ENCODE measurements around the gene NIPAL3. TPM values are rescaled to one million over a fixed set of nuclear protein-coding genes. Genes with fewer than 3 reads are reported as not detected.

The NIPAL3 gene
- total RNA-seq, 4 donors from 2014 or later = 4.3 to 8.7 (median 5.8) TPM

DNA sequence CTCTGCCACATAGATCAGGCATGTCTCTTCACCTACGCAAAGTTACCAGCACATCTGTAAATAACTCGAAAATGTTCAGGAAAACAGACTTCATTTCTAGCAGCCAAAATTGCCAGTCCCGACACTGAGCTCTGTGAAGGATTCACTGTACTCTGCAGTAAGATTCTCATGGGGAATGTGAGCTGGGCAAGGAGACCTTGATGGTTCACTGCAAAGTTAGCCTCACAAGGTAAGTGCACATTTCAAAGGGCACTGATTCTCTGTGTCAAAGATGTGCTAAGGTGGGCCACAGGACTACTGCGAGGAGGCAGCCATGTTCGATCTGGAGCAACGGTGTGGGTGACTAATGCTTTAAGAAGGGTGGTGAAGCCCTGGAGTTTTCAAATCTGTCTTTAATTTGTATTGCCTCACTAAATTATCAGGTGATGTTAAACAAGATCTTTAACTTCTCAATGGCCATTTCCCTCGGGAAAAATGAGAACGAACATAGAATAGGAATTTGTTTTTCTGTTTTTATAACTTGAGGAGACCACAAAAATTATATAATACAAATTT is 27.2 kb upstream of the NIPAL3 start:
- intact Hi-C loops (cut with DNase I; ENCODE audit: low total_unique reads) = no loop called here
- DNase-seq = no peak

DNA sequence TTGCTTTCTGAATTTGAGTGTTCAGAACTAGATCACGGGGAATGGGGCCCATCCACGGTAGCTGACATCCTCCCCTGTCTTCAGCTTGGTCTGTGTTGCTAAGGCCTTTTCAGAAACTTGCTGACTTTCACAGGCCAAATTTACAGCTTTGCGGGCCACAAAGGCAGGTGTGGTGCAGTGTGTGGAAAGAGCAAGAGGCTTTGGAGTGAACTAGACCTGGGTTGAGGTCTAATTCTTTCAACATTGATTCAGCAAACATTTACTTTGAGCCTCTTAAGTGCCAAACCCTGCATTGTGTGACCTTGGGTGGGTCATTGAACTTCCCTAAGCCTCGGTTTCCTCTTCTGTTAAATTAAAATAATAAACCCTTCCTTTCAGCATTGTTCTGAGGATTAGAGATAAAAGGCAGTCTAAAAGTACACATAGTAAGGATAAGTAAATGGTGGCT is 26.3 kb upstream of the NIPAL3 start:
- in situ Hi-C loops (cut with MboI; ENCODE audit: low sequenced_read_pairs in 4 of 4) = loop anchor here in 1 of 4 donors (25.0 kb wide), 1 partner anchor 327 kb away; no protein-coding TSS in a partner anchor
- Histone ChIP-seq H3K36me3 (no peaks in the 10 kb centered on the region), H3K9me3 (no peaks in the 10 kb centered on the region), H3K27me3 (no peaks in the 10 kb centered on the region), H3K4me1 (peaks cover 6 to 19% of the 10 kb centered on the region in 2 donors), H3K27ac (no peak overlapping the region), H3K4me3 (no peak overlapping the region)
- no peak for ATAC-seq
- intact Hi-C loops (cut with DNase I; ENCODE audit: low total_unique reads) = no loop called here
- no peak for DNase-seq
- TF ChIP-seq, protein P1, sequence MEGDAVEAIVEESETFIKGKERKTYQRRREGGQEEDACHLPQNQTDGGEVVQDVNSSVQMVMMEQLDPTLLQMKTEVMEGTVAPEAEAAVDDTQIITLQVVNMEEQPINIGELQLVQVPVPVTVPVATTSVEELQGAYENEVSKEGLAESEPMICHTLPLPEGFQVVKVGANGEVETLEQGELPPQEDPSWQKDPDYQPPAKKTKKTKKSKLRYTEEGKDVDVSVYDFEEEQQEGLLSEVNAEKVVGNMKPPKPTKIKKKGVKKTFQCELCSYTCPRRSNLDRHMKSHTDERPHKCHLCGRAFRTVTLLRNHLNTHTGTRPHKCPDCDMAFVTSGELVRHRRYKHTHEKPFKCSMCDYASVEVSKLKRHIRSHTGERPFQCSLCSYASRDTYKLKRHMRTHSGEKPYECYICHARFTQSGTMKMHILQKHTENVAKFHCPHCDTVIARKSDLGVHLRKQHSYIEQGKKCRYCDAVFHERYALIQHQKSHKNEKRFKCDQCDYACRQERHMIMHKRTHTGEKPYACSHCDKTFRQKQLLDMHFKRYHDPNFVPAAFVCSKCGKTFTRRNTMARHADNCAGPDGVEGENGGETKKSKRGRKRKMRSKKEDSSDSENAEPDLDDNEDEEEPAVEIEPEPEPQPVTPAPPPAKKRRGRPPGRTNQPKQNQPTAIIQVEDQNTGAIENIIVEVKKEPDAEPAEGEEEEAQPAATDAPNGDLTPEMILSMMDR (IDR thresholded peaks at IDR 0.05 in 4 of 5, conservative IDR thresholded peaks at IDR 0.05 in 1 of 5) = no peak
- no peak for TF ChIP-seq POLR2A (IDR thresholded peaks at IDR 0.05)

More for the DNA sequence above, 27.2 kb upstream of the NIPAL3 start:
- TF ChIP-seq POLR2A (IDR thresholded peaks at IDR 0.05) = no peak
- TF ChIP-seq, protein P1 (IDR thresholded peaks at IDR 0.05 in 4 of 5, conservative IDR thresholded peaks at IDR 0.05 in 1 of 5) = no peak
- H3K9me3 ChIP-seq = no peaks in the 10 kb centered on the region
- H3K4me3 ChIP-seq = no peak overlapping the region
- in situ Hi-C loops (cut with MboI; ENCODE audit: low sequenced_read_pairs in 4 of 4) = loop anchor here in 1 of 4 donors (25.0 kb wide), 1 partner anchor 326 kb away; no protein-coding TSS in a partner anchor
- no peak for ATAC-seq
- H3K27me3 ChIP-seq = no peaks in the 10 kb centered on the region
- peaks cover 6 to 19% of the 10 kb centered on the region in 2 donors for H3K4me1 ChIP-seq
- H3K36me3 ChIP-seq = no peaks in the 10 kb centered on the region
- no peak overlapping the region for H3K27ac ChIP-seq

DNA sequence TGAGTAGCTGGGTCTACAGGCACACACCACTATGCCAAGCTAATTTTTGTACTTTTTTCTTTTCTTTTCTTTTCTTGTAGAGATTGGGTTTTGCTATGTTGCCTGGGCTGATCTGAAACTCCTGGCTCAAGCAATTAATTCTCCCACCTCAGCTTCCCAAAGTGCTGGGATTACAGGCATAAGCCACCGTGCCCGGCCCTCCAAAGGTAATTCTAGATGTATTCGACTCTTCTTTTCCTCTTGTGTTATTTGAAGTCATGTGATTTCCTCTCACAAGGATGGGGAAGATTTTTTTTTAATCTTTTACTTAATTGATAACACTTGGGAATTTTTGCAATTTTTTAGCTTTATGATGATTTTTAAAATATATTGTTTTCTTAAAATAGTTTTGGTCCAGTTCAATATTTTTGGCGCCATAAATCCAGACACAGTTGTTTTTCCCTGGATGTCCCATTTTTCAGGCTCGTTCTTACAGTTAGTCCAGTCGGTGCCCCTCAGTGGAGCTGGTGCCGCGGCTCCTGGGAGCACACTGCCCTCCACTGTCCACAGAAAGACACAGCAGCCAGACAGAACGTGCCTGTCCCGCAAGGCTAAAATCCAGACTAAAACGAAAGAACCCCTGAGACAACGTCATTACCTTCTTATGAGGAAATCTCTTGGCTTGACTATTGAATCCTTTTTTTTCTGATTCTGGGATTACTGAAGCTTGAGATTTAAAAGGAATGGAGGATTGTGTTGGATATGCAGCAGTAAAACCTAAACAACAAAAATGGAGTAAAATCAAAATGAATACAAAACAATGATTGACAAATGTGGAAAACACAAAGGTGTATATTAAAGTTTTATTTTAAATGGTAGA is 24.4 kb upstream of the NIPAL3 start:
- Histone ChIP-seq H3K27ac (peak overlapping the region; percentile 77 to 85 (median 82)), H3K4me3 (peak overlapping the region; percentile 32 to 37 (median 34)), H3K27me3 (no peaks in the 10 kb centered on the region), H3K36me3 (no peaks in the 10 kb centered on the region), H3K9me3 (no peaks in the 10 kb centered on the region), H3K4me1 (peaks cover 6 to 19% of the 10 kb centered on the region in 2 donors)
- intact Hi-C loops (cut with DNase I; ENCODE audit: low total_unique reads) = loop anchor here (10.0 kb wide), 1 partner anchor 436 kb away; the partner anchor contains the start of gene PNRC2
- TF ChIP-seq POLR2A (IDR thresholded peaks at IDR 0.05) = no peak
- TF ChIP-seq, protein P1 (IDR thresholded peaks at IDR 0.05 in 4 of 5, conservative IDR thresholded peaks at IDR 0.05 in 1 of 5) = peak; percentile 84 to 97 (median 91)
- DNase-seq (peak; percentile 62 to 75), ATAC-seq (peak; percentile 79 to 88)
- in situ Hi-C loops (cut with MboI; ENCODE audit: low sequenced_read_pairs in 4 of 4) = loop anchor here (5.0 to 25.0 kb wide), 2 partner anchors 189 to 329 kb away; no protein-coding TSS in a partner anchor

DNA sequence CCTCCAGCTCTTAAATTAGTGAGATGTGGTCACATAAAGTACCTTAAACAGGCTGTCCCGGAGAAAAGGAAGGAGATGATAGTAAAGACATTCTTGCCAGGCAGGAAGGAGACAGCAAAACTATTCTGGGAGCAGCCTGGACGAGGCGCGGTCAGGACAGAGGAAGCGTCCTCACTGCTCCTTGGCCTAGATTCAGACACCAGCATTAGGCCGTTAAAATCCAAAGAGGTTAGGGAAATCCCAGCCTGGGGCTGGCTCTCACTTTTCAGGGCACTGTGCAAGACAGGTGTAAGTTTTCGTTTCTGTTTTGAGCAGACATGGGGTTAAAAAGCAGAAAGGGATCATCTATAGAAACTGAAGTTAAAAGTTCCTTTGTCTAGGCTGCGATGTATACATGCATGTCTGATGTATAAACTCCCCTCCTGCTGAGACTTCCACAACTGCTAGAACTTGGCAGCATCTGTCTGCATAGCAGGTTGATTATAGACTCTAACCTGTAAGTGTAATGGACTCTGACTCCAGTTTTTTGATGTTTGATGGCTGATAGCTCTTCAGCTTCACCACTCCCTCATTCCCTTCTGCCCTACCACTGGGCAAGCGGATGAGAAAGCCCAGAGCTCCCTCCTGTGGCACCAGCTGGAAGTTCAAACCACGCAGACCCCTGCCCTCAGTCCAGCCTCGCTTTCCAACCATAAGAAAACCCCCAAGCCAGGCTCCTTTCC is 23.6 kb upstream of the NIPAL3 start:
- no peaks in the 10 kb centered on the region for H3K36me3 ChIP-seq
- H3K27ac ChIP-seq = peak overlapping the region; percentile 77 to 85 (median 82)
- no peak for TF ChIP-seq POLR2A (IDR thresholded peaks at IDR 0.05)
- TF ChIP-seq, protein P1 (IDR thresholded peaks at IDR 0.05 in 4 of 5, conservative IDR thresholded peaks at IDR 0.05 in 1 of 5) = peak; percentile 68 to 83 (median 76)
- intact Hi-C loops (cut with DNase I; ENCODE audit: low total_unique reads) = loop anchor here (1.0 to 10.0 kb wide), 3 partner anchors 193 to 437 kb away; partner anchors contain the start of gene PNRC2
- no peaks in the 10 kb centered on the region for H3K27me3 ChIP-seq
- in situ Hi-C loops (cut with MboI; ENCODE audit: low sequenced_read_pairs in 4 of 4) = loop anchor here (5.0 to 25.0 kb wide), 2 partner anchors 190 to 330 kb away; no protein-coding TSS in a partner anchor
- ATAC-seq = peak; percentile 80 to 87
- DNase-seq = peak; percentile 28 to 54
- H3K9me3 ChIP-seq = no peaks in the 10 kb centered on the region
- H3K4me3 ChIP-seq = peak overlapping the region; percentile 32 to 37 (median 34)
- H3K4me1 ChIP-seq = peaks cover 6 to 19% of the 10 kb centered on the region in 2 donors
